NCI-H774 (cell line): ENCODE measurements around the gene SUSD4.

ENCODE experiments used
- DNase-seq: peaks from one replicate; lab custom pipeline; 2025; lab: John Stamatoyannopoulos, UW

SUSD4 gene

DNA sequence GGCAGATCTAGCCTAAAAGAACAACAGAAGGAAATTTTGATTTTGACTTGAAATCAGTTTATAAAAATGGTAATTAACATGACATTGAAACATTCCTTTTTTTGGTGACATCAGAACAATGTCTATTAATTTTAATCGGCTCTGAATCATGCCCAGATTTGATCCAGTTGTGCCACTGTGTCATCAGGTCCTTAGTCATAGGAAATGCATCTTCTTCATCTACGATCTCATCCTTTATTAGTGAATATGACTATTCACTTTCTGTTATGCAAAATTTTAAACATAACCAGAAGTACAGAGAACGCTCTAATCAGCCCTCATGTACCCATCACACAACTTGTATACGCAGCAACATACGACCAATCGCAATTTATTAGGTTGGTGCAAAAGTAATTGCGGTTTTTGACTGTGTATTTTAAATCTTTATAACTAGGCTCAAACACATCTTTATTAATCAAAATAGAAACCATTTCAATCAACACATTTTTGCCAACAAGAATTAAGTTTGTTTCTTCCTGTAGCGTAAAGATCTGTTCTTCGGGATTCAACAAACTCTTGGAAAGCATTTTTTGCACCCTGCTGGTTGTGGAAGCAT lies 180.6 kb downstream of the SUSD4 start:
- DNase-seq, result no peak

DNA sequence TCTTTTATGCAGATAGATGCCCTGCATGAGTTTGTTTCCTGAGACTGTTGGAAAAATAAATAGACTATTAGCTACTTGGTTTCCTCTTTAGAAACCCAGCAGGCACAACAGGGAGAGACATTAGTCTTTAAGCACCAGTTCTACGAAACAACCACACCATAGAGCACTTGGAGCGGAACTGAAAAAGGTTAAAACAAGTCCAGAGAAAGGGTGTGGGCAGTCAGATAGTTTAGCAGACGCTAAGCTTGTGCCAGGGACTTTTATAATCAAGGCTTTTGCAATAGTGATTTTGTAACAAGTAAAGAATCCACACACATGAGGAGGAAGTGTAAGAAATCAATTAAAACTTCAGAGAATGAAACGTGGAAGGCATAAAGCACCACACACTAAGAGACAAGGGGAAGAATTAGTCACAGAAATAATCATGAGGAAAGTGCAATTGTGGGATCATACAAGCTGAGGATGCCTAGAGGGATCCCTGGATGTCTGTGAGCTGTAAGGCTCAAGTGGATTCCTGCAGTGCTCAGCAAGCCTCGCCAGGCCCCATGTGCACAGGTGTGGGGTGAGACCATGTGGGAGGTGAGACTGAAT lies 183.2 kb downstream of the SUSD4 start:
- DNase-seq, result no peak

DNA sequence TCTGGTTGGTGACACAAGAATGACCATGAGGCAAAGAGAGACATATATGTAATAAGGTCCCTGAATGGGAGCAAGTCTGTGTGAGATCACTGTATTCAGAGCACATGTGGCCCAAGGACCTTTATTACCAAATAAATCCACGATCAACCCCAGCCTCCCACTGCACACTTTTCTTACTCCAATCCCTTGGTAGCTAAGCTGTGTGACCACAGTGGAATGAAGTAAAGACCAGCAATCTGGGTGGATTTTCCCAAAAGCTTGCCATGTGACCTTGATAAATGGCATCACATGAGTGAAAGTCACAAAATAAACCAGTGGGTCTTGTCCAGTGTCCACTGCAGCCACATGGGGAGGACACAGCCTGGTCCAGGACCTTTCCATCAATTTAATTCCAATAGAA lies 184.2 kb downstream of the SUSD4 start:
- DNase-seq, result no peak

DNA sequence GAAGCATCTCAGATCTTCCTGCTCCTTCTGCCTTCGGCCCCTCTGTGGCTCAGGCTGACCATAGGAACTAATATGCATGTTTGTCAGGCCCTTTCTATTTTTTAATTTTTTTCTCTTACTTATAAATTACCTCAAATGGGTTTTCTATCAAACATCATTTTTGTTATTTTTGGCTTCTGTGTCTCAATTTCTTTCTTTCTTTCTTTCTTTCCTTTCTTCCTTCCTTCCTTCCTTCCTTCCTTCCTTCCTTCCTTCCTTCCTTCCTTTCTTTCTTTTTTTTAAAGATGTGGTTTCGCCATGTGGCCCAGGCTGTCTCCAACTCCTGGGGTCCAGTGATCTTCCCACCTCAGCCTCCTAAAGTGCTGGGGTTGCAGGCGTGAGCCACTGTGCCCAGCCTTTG lies 184.7 kb downstream of the SUSD4 start:
- no peak for DNase-seq

DNA sequence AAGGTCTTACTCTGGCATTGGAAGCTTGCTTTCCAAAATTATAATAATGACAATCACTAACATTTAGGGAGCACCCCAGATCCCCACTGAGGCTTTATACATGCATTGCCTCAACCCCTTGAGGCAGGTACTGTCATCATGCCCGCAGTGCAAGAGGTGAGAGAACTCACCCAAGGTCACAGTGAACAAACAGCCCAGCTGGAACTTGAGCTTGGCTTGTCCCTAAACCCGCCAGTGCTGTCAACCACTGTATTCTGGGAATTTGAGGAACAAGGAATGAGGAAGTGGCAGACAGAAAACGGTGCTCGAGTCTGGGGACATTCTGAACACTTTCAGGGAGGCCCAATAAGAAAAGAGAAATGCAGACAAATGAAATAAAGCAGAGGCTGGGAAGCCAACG lies 186.3 kb downstream of the SUSD4 start:
- no peak for DNase-seq

DNA sequence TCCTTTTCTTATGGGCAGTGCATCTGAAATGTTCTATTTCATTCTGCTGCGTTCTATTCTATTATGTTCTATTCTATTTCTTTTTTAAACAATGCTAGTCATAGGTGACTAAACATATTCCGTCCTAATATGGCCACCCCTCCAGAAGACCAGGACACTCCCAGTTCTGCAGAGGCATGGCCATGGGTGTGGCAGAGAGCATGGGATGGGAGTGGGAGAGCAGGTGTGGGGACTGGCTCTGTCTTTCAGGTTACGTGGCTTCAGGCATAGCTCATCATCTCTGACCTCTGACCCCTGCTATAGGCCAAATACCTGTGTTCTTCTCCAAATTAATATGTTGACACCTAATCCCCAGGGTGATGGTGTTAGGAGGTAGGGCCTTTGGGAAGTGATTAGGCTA lies 187.5 kb downstream of the SUSD4 start:
- no peak for DNase-seq

DNA sequence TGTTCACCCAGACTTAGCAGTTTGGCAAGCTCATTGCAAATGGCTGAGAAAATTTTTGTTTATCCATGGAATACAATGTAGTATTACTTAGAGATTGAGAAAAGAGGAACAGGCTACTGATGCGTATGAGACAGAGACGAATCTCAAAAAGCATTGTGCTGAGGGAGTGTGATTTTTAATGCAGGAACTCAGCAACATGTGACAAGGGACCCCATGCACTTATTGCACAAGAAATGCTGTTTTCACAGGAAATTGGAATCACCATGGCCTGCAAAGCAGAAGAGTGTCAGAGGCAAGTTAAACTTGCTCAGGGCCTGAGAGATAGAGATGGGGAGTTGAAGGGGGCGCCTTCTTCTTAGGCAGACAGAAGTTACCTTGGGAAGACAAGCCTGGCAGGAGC lies 188.3 kb downstream of the SUSD4 start:
- DNase-seq, result no peak

DNA sequence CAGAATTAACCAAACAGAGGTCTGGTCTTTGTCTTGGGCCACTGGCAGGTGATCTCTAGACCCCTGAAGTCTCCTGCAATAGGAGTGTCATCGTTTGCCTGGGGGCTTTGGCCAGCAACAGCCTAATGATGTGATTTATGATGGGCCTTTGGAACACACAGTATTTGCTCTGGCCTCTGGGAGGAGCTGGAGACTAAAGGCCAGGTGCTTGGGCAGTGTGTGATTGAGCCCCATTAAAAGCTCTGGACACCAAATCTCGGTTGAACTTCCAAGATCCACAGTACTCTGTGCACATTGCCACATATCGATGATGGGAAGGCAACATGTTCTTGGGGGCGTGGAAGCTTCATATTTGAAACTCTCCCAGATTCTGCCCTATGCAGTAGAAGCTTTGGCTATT lies 188.9 kb downstream of the SUSD4 start:
- peak; percentile 51 for DNase-seq
